HG03354 (cell line): Measurements from ENCODE around the gene AKNAD1.
A peak's percentile ranks its signal among the peaks of the same experiment; 100 is the strongest.
"Not testable (repeated sequence)": the region's sequence is repeated elsewhere in the genome, so short reads cannot be mapped to it uniquely, and the experiment has no call there.

Source experiments
- ATAC-seq: cut with Tn5 transposase; IDR thresholded peaks from one replicate; pipeline ENCODE4 v1.9.1; 2021; ENCODE audit warnings: mild to moderate bottlenecking; ENCODE audit not compliant: unreplicated experiment, poor library complexity, severe bottlenecking

Gene AKNAD1, protein sequence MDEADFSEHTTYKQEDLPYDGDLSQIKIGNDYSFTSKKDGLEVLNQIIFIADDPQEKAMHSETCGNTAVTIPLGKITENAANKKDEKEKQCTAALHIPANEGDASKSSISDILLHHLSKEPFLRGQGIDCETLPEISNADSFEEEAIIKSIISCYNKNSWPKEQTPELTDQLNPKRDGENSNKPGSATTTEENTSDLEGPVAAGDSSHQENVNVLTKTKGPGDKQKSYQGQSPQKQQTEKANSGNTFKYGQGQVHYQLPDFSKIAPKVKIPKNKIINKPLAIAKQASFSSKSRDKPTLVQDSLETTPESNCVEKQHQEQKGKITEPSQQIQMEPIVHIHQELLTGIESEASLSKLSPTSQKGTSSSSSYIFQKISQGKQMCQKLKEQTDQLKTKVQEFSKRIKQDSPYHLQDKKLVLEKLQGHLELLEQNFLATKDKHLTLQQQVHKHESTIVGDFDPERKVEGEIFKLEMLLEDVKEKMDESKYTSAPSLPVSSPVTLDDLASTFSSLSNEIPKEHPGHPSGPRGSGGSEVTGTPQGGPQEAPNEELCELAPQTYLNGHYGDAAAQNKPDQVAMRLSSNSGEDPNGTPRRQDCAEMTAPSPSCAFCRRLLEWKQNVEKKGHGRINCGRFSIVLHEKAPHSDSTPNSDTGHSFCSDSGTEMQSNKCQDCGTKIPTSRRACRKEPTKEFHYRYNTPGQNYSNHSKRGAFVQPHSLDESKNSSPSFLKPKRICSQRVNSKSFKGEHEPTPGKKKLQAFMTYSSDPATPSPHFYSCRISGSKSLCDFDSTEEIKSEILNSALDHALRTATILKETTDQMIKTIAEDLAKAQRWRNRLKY

GRCh38 chr1:108856994-108857393, at the start of gene AKNAD1:
Gene AKNAD1, minus strand, starts transcription at chr1:108857094. Its CDS starts 4,430 bp downstream, at chr1:108852664.
- no peak for ATAC-seq

DNA sequence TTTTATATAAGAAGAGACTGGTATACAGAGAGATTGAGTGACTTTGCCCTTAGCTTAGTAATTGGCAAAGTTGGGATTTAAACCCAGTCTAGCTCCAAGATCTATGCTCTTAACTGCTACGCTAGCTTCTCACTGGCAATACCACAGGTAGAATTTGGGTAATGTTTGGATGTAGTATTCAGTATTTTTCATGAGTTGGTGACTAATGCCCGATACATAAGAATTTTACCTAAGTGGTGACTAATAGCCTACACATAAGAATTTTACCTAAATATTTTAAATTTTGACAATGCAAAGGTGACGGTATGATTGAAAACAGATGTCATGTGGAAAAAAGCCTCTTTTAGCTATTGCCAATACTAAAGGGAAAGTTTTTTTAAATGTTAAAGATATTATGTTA, 44.2 kb upstream of the AKNAD1 start:
- ATAC-seq = no peak

DNA sequence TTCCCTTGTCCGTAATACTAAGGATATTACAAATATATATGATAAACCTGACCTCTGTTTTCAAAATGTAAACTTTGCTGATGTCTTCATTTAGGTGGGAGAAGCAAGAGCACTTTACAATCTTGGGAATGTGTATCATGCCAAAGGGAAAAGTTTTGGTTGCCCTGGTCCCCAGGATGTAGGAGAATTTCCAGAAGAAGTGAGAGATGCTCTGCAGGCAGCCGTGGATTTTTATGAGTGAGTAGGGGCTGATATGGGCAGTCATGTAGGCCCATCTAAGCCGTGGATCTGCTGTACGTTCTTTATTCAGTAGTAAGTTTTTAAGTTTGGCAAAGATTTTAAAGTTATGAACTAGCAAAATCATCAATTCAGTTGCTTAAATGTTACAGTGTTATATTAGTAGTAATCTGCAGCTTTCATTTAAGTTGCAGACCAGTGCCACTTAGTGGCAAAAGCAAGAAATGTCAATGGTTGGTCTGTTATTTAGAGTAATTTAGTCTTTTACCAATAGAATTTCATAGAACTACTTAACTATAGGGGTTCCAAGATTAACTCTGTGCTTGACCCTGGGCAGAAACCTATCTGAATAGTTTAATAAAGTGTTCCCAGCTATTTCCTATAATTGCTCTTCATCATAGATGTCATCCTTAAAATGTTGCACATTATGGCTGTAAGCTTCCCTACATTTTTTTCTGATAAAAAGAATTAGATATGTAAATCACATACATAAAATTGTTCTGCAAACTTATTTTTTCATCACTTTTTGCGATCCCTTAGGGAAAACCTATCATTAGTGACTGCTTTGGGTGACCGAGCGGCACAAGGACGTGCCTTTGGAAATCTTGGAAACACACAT, 41.2 kb upstream of the AKNAD1 start:
- ATAC-seq = peak; percentile 66

DNA sequence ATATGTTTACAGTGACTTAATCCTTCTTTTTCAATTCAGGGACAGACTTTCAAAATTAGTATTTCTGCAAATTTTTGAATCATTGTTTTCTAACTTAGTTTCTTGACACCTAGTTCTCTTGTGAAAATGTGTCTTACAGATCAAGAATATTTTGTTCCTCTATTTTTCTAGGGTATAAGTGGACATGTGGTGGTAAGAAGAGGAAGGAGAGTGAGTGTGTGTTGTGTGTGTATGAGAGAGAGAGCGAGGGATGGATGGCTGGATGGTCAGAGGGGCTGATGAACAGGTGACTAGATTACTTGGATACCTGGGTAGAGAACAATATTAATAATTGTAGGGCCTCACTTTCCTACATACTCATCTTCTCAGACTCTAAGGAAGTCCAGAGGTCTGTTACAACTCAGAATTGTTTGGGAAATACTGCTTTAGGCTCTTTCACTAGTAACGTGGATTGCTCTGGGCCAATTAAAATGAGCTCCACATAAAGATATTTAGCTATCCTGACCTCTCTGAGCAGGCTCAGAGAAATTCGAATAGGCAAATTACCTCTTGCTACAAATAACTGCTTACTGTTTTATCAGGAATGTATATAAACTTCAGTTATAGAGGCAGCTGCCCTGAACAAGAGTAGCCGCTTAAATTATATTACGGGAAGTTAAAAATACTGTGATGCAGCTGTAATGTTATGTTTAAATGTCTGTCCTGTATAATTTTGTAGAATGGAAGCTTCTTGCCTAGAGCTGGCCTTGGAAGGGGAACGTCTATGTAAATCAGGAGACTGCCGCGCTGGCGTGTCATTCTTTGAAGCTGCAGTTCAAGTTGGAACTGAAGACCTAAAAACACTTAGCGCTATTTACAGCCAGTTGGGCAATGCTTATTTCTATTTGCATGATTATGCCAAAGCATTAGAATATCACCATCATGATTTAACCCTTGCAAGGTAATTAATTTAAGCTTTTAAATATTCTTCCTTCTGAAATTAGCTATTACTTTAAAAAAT, 39.6 kb upstream of the AKNAD1 start:
- no peak for ATAC-seq

DNA sequence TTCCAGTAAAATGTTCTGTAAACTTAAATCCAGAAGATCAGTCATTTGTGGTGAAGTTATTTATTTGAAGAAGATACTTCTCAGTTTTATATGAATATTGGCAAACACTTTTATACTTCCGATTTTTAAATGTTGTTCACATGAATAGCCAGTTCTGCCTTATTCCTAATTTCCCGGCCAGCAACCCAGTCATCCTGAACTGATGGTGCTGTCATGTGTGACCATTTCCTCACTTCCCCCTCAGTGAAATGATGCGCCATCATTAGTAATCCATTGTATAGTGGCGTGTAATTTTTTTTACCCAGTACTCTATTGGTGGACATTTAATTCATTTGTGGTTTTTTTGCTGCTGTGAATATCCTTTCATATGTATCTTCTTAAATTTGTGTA, 36.2 kb upstream of the AKNAD1 start:
- ATAC-seq = no peak

- no peak for ATAC-seq
These were observed 35.7 kb upstream of the AKNAD1 start for GRCh38 chr1:108892356-108893140.

GRCh38 chr1:108889706-108890384, 33.0 kb upstream of the AKNAD1 start:
- ATAC-seq = no peak

DNA sequence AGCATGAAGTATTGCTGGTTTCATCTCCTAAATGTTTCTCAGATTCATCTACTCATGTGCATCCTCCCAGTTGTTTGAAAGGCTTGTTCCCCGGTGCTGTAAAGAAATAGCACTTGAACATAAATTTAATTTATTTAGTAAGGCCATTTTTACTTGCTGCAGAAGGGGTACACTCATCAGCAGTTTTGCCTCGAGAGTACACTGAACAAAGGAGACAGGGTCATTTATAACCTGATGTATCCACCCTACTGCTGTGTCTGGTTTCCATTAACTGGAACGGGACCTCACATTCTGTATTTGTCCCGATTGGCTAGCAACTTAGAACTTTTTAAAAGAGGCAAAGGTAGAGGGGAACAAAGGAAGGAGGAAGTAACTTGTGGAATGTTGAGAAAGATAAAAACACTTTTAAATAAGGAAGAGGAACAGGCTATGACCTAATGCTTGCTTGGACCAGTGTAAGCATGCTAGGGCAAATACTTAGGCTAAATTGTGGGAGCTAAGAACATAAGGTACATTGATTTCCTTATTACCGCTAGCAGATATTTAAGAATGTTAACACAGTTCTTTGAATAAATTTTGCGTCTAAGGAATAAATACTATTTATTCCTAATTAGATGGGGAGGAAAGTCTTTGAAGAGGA, 32.2 kb upstream of the AKNAD1 start:
- not testable (repeated sequence) for ATAC-seq

DNA sequence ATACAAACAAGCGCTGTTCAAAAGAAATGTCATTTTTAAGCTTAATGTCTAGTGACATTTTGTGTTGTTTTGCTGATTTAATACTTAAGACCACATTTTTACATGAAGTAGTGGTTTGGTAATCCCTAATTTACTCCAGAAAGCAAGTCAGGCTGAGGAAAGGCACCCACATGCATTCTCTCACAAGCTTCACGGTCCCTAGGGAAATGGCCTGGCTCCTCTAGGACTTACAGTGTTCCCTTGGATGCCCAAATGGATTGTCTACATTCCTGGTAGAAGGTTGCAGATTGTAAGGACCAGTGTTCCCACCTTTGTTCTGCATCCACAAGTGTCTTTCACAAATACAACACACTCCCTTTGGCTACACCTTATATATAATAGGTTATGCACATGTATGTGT, 29.4 kb upstream of the AKNAD1 start:
- no peak for ATAC-seq

DNA sequence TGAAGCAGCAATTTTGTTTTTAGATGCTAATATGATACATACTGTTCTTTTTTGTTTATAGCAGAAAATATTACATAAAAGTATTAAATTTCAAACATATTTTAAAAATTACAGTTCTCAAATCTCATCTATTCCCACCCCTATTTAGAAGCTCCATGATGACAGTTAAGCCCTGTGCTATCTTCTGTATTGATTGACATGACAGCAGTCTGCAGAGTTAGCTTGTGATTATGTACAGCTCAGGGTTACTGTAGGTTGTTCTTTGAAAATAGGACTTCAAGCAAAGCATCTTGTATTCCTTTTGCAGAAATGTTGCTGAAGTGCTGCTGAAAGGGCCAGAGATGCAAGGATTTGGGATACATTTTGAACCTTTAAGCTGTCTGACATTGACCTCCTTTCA, 28.1 kb upstream of the AKNAD1 start:
- no peak for ATAC-seq

DNA sequence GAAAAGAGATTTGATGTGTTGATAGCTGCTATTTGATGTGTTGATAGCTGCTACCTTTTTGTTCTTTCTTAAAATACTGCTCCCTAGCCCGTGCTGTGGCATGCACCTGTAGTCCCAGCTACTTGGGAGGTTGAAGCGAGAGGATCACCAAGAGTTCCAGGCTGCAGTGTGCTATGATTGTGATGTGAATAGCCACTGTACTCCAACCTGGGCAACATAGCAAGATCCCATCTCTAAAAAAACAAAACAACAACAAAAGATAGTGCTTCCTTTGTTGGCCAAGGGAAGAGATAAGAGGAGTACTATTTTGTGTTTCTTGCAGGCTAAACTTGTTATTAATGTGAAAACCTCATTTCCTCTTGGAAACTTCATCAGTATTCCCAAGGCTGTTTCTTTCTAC, 25.9 kb upstream of the AKNAD1 start:
- ATAC-seq = no peak

DNA sequence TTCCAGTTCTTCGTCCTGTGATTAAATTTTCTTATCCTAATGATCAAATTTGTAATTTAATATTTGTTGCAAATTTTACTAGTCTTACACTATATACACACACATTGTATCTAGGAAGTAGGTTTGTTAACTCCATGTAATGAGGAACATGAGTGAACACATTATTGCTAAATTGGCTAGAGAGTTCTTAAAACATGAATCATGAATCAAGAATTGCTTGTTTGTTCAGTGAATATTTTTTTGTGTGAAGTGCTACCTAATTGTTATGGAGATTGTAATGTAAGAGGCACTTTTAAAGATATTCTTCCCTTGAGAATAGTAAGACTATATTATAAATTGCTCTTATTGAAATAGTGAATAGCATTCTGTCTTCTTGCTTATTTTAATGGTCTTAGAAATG, 24.5 kb upstream of the AKNAD1 start:
- ATAC-seq = no peak

DNA sequence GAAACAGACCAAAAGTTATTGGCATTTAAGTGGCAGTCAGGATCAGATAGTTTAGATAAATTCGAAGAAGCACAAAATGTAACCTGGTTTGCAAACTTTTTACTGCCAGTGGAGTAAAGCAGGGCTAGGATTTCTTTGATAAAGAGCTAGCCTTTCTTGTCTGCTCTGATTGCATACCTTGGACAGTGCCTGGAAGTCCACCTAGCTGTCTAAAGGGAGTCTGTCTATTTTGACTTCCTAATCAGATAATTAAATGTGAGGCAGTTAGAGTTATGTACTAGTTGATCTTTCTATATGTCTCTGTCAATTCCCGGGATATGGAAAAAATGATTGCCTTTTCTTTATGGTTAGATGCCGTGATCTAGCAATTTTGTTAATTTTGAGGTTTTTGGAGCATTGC, 24.0 kb upstream of the AKNAD1 start:
- no peak for ATAC-seq

GRCh38 chr1:108878678-108879077, 21.8 kb upstream of the AKNAD1 start:
- no peak for ATAC-seq

GRCh38 chr1:108878160-108878469, 21.2 kb upstream of the AKNAD1 start:
- no peak for ATAC-seq

DNA sequence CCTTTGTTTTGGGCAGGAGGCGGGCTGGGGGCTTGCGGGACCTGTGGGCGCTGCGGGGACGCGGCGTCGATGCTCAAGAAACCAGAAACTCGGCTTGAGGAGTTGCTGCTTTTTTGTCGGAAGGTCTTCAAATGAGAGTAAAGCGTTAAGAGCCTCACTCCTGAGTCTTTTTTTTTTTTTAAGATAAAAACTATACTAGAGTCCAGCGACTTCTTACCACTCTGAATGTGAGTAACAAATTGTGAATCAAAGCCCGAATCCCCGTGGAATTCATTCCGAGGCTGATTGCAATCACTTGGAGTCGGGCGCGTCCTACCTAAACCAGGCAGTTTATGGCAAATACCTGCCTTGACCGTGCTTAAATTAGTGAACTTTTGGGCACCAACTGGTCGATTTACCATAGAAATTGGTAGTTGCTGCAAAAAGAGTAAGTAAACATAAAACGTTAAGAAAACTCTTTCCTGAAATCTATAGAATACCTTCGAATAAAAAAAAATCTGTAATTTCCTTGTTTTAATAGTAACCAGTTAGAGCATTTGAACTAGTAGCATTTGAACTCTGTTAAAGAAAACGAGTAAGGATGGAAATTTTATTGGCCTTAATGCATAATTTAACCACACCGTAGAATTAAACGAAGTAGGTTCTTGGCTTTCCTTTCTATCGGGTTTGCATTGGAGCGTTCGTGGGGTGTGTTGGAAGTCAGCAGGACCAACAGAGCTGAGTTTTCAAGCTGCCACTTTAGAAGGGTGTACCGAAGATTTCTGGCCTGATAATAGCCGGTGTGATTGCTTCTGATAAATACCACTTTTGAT, 20.7 kb upstream of the AKNAD1 start:
- ATAC-seq = no peak
